Caco-2 (cell line): ENCODE data around the gene HERC4. TPM values are rescaled to one million over a fixed set of nuclear protein-coding genes. Genes with fewer than 3 reads are reported as not detected.

Source experiments
- BruUV-seq: library from RNA; stranded (reverse); fragments of 400-500 nt; replicated peaks from 2 replicates; lab custom pipeline; 2021; lab: Mats Ljungman, UMichigan
- CTCF ChIA-PET: fragments of 300-600 bp; sonication (Branson Sonifier 250); formaldehyde crosslinking; loops from one replicate; lab custom pipeline; 2022; ENCODE audit warnings: antibody characterized with exemption; lab: Charles Lee
- POLR2A ChIA-PET: fragments of 300-600 bp; sonication (Branson Sonifier 250); formaldehyde crosslinking; loops from one replicate; lab custom pipeline; 2022; ENCODE audit warnings: antibody characterized with exemption; lab: Charles Lee
- DNase-seq, 2 experiments: peaks; one replicate each; pipeline versions ENCODE4 v3.0.0 to v3.0.0-alpha.2; 2020 to 2022
- H3K27me3 ChIP-seq: replicated peaks from 2 replicates; pipeline ENCODE4 v1.6.0; 2011; ENCODE audit warnings: low read length; ENCODE audit not compliant: control insufficient read depth, insufficient read depth
- H3K36me3 ChIP-seq: 2 replicates; pipeline ENCODE4 v1.5.1; 2011; ENCODE audit warnings: low read length; ENCODE audit not compliant: control insufficient read depth, insufficient read depth
- H3K4me1 ChIP-seq: fragments of 250-450 bp; sonication (Bioruptor Pico); 2 replicates; pipeline ENCODE4 v1.5.1; 2020; ENCODE audit warnings: mild to moderate bottlenecking
- H3K4me3 ChIP-seq: 2 replicates; pipeline ENCODE4 v1.5.1; 2011; ENCODE audit warnings: low read depth, mild to moderate bottlenecking, control low read depth, low read length
- H3K9me3 ChIP-seq: fragments of 250-450 bp; sonication (Bioruptor Pico); 2 replicates; pipeline ENCODE4 v1.5.1; 2020; ENCODE audit warnings: mild to moderate bottlenecking, moderate library complexity
- H3K27ac Mint-ChIP-seq: one replicate; pipeline ENCODE4 v1.8.0; 2022; ENCODE audit warnings: mixed read lengths; ENCODE audit not compliant: unreplicated experiment
- H3K27me3 Mint-ChIP-seq: one replicate; pipeline ENCODE4 v1.8.0; 2022; ENCODE audit warnings: mixed read lengths; ENCODE audit not compliant: insufficient read depth, unreplicated experiment
- H3K36me3 Mint-ChIP-seq: one replicate; pipeline ENCODE4 v1.8.0; 2022; ENCODE audit warnings: mild to moderate bottlenecking, mixed read lengths; ENCODE audit not compliant: insufficient read depth, unreplicated experiment
- H3K4me1 Mint-ChIP-seq: one replicate; pipeline ENCODE4 v1.8.0; 2022; ENCODE audit warnings: low read depth, mixed read lengths; ENCODE audit not compliant: unreplicated experiment
- H3K4me3 Mint-ChIP-seq: one replicate; pipeline ENCODE4 v1.8.0; 2022; ENCODE audit warnings: mild to moderate bottlenecking, moderate library complexity, mixed read lengths; ENCODE audit not compliant: unreplicated experiment
- H3K9me3 Mint-ChIP-seq: one replicate; pipeline ENCODE4 v1.8.0; 2022; ENCODE audit warnings: mixed read lengths; ENCODE audit not compliant: unreplicated experiment
- intact Hi-C: fragments of 100-400 bp; cut with micrococcal nuclease; formaldehyde crosslinking; loops from one replicate; pipeline ENCODE4 v1.10.0; 2022; ENCODE audit not compliant: unreplicated experiment
- total RNA-seq: library from RNA; stranded (reverse); gene quantifications from 2 replicates; pipeline ENCODE4 v1.2.3, GENCODE V29; 2022
- TF ChIP-seq, protein P1 (sequence below), 2 experiments: fragments of 200-600 bp in 1 of 2; IDR thresholded peaks; 1 replicate in 1 of 2; 2 replicates in 1 of 2; pipeline versions ENCODE4 v1.5.1 to v1.8.0; 2011 to 2022; ENCODE audit warnings: antibody characterized with exemption in 1 of 2, control low read depth in 1 of 2, inconsistent platforms in 1 of 2, low read depth in 1 of 2, low read length in 1 of 2, mild to moderate bottlenecking in 1 of 2, moderate library complexity in 1 of 2; ENCODE audit not compliant: insufficient read depth in 1 of 2, severe bottlenecking in 1 of 2, unreplicated experiment in 1 of 2

The HERC4 gene
- total RNA-seq, 1 experiment from 2014 or later = 59.4 TPM

DNA sequence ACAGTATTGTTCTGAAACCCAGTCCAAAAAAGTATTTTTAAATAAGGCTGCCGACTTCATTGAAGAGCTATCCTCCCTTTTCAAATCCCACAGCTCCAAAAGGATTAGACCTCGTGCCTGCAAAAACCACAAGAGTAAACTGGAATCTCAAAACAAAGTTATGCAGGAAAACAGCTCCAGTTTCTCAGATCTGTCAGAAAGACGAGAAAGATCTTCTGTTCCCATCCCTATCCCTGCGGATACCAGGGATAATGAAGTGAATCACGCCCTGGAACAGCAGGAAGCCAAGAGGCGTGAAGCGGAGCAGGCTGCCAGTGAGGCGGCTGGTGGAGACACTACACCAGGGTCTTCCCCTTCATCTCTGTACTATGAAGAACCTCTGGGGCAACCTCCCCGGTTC, 46.8 kb upstream of the HERC4 start:
- BruUV-seq = no TSS peak
- no peaks in the 10 kb centered on the region for H3K36me3 ChIP-seq
- POLR2A ChIA-PET = no interaction called here

DNA sequence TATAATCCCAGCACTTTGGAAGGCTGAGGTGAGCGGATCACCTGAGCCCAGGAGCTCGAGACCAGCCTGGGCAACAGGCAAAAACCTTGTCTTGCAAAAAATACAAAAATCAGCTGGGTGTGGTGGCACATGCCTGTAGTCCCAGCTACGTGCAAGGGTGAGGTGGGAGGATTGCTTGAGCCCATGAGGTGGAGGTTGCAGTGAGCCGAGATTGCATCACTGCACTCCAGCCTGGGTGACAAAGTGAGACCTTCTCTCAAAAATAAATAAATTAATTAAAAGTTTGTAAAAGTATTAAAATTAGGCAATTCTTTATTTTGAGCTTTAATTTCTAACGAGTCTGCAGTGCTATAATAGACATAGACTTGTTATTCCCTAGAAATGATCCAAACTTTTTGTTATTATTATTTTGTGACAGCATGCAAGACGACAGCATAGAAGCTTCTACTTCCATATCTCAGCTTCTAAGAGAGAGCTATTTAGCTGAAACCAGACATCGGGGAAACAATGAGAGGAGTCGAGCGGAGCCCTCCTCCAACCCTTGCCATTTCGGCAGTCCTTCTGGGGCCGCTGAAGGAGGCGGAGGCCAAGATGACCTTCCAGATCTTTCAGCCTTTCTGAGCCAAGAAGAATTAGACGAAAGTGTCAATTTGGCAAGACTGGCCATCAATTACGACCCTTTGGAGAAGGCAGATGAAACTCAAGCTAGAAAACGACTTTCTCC, 46.1 kb upstream of the HERC4 start:
- no peak overlapping the region for H3K4me3 ChIP-seq
- Mint-ChIP-seq H3K27ac (no peak overlapping the region), H3K9me3 (no peaks in the 10 kb centered on the region), H3K4me3 (no peak overlapping the region), H3K27me3 (peaks cover 2% of the 10 kb centered on the region), H3K36me3 (no peaks in the 10 kb centered on the region), H3K4me1 (peaks cover 7% of the 10 kb centered on the region)
- BruUV-seq = no TSS peak
- TF ChIP-seq, protein P1, sequence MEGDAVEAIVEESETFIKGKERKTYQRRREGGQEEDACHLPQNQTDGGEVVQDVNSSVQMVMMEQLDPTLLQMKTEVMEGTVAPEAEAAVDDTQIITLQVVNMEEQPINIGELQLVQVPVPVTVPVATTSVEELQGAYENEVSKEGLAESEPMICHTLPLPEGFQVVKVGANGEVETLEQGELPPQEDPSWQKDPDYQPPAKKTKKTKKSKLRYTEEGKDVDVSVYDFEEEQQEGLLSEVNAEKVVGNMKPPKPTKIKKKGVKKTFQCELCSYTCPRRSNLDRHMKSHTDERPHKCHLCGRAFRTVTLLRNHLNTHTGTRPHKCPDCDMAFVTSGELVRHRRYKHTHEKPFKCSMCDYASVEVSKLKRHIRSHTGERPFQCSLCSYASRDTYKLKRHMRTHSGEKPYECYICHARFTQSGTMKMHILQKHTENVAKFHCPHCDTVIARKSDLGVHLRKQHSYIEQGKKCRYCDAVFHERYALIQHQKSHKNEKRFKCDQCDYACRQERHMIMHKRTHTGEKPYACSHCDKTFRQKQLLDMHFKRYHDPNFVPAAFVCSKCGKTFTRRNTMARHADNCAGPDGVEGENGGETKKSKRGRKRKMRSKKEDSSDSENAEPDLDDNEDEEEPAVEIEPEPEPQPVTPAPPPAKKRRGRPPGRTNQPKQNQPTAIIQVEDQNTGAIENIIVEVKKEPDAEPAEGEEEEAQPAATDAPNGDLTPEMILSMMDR (IDR thresholded peaks at IDR 0.05; ENCODE audit: insufficient read depth in 1 of 2, low read depth in 1 of 2, low read length in 1 of 2, severe bottlenecking in 1 of 2, unreplicated experiment in 1 of 2) = no peak
- H3K4me1 ChIP-seq = peaks cover 16% of the 10 kb centered on the region
- intact Hi-C loops = no loop called here
- ChIA-PET POLR2A (no interaction called here), CTCF (interaction anchor here (1.3 kb wide), 1 partner anchor 89 kb away, joined by 3 read pairs; no protein-coding TSS in a partner anchor)
- no peaks in the 10 kb centered on the region for H3K27me3 ChIP-seq
- no peak for DNase-seq
- H3K9me3 ChIP-seq = no peaks in the 10 kb centered on the region
- no peaks in the 10 kb centered on the region for H3K36me3 ChIP-seq

More for the DNA sequence above, 46.8 kb upstream of the HERC4 start:
- Mint-ChIP-seq H3K36me3 (no peaks in the 10 kb centered on the region), H3K4me1 (peaks cover 13% of the 10 kb centered on the region), H3K27ac (no peak overlapping the region), H3K4me3 (no peak overlapping the region), H3K9me3 (no peaks in the 10 kb centered on the region), H3K27me3 (peaks cover 2% of the 10 kb centered on the region)
- TF ChIP-seq, protein P1 (IDR thresholded peaks at IDR 0.05; ENCODE audit: insufficient read depth in 1 of 2, low read depth in 1 of 2, low read length in 1 of 2, severe bottlenecking in 1 of 2, unreplicated experiment in 1 of 2) = no peak
- Histone ChIP-seq H3K27me3 (no peaks in the 10 kb centered on the region), H3K4me1 (peaks cover 22% of the 10 kb centered on the region), H3K9me3 (no peaks in the 10 kb centered on the region), H3K4me3 (no peak overlapping the region)
- CTCF ChIA-PET = interaction anchor here (1.3 kb wide), 1 partner anchor 88 kb away, joined by 3 read pairs; no protein-coding TSS in a partner anchor
- no peak for DNase-seq
- intact Hi-C loops = no loop called here

DNA sequence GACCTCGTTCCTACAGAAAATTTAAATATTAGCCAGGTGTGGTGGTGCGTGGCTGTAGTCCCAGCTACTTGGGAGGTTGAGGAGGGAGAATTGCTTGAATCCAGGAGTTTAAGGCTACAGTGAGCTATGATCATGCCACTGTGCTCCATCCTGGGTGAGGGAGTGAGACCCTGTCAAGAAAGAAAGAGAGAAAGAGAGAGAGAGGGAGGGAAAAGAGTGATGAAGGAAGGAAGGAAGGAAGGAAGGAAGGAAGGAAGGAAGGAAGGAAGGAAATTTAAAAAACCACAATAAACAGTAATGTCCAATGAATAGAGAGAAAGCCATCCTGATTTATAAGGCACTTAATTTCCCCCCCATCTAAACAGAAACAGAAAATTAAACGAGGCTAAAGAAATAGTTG, 43.6 kb upstream of the HERC4 start:
- Histone ChIP-seq H3K36me3 (no peaks in the 10 kb centered on the region), H3K27me3 (no peaks in the 10 kb centered on the region), H3K4me3 (no peak overlapping the region), H3K4me1 (no peaks in the 10 kb centered on the region), H3K9me3 (no peaks in the 10 kb centered on the region)
- BruUV-seq = no TSS peak
- Mint-ChIP-seq H3K36me3 (no peaks in the 10 kb centered on the region), H3K27ac (no peak overlapping the region), H3K9me3 (no peaks in the 10 kb centered on the region), H3K4me1 (no peaks in the 10 kb centered on the region), H3K4me3 (no peak overlapping the region), H3K27me3 (peaks cover 2% of the 10 kb centered on the region)
- no peak for DNase-seq
- ChIA-PET POLR2A (no interaction called here), CTCF (no interaction called here)
- intact Hi-C loops = no loop called here
- TF ChIP-seq, protein P1 (IDR thresholded peaks at IDR 0.05; ENCODE audit: insufficient read depth in 1 of 2, low read depth in 1 of 2, low read length in 1 of 2, severe bottlenecking in 1 of 2, unreplicated experiment in 1 of 2) = no peak
